ENCODE measurements around the gene OSBPL3. TPM values are rescaled to one million over a fixed set of nuclear protein-coding genes. Genes with fewer than 3 reads are reported as not detected.
A peak's percentile ranks its signal among the peaks of the same experiment; 100 is the strongest.

The OSBPL3 gene
- total RNA-seq, 1 donor from 2014 or later = 8.0 TPM

- Mint-ChIP-seq H3K36me3 (peaks cover 4% of the 10 kb centered on the region), H3K4me3 (no peak overlapping the region), H3K27ac (no peak overlapping the region), H3K9me3 (no peaks in the 10 kb centered on the region), H3K4me1 (peaks cover 16% of the 10 kb centered on the region), H3K27me3 (ENCODE audit: insufficient read depth, low read depth) (no peaks in the 10 kb centered on the region)
- Histone ChIP-seq H3K27ac (no peak overlapping the region), H3K4me3 (no peak overlapping the region), H3F3A (ENCODE audit: low read depth) (no peaks in the 10 kb centered on the region), H3K36me3 (no peaks in the 10 kb centered on the region), H3K4me2 (no peak overlapping the region), H3K9ac (no peak overlapping the region), H4K20me1 (ENCODE audit: low read depth) (no peaks in the 10 kb centered on the region), H3K27me3 (no peaks in the 10 kb centered on the region), H2AFZ (replicated peaks) (no peak overlapping the region), H3K9me3 (ENCODE audit: low read depth) (no peaks in the 10 kb centered on the region), H3K79me2 (ENCODE audit: low read depth) (no peaks in the 10 kb centered on the region), H3K4me1 (no peaks in the 10 kb centered on the region)
- TF ChIP-seq EZH2 (IDR thresholded peaks at IDR 0.05) (no peak), CTCF (IDR thresholded peaks at IDR 0.05) (no peak), EZH2phosphoT487 (IDR thresholded peaks at IDR 0.05) (no peak)
- peak; percentile 19 for DNase-seq (ENCODE audit: low spot score)
Observed at GRCh38 chr7:24817339-24817738, 162.6 kb downstream of the OSBPL3 start.

GRCh38 chr7:24816868-24817267 is 163.1 kb downstream of the OSBPL3 start:
- H3K27ac ChIP-seq = no peak overlapping the region
- no peaks in the 10 kb centered on the region for H4K20me1 ChIP-seq (ENCODE audit: low read depth)
- H3K27ac Mint-ChIP-seq = no peak overlapping the region
- H3K36me3 ChIP-seq = no peaks in the 10 kb centered on the region
- peaks cover 16% of the 10 kb centered on the region for H3K4me1 Mint-ChIP-seq
- no peak overlapping the region for H2AFZ ChIP-seq (replicated peaks)
- no peak overlapping the region for H3K4me3 Mint-ChIP-seq
- H3K79me2 ChIP-seq (ENCODE audit: low read depth) = no peaks in the 10 kb centered on the region
- H3K9me3 Mint-ChIP-seq = no peaks in the 10 kb centered on the region
- H3K4me2 ChIP-seq = no peak overlapping the region
- H3K4me3 ChIP-seq = no peak overlapping the region
- no peaks in the 10 kb centered on the region for H3F3A ChIP-seq (ENCODE audit: low read depth)
- H3K27me3 ChIP-seq = no peaks in the 10 kb centered on the region
- H3K27me3 Mint-ChIP-seq (ENCODE audit: insufficient read depth, low read depth) = no peaks in the 10 kb centered on the region
- no peak for TF ChIP-seq CTCF (IDR thresholded peaks at IDR 0.05)
- TF ChIP-seq EZH2 (IDR thresholded peaks at IDR 0.05) = no peak
- no peak for TF ChIP-seq EZH2phosphoT487 (IDR thresholded peaks at IDR 0.05)
- no peaks in the 10 kb centered on the region for H3K9me3 ChIP-seq (ENCODE audit: low read depth)
- H3K4me1 ChIP-seq = no peaks in the 10 kb centered on the region
- H3K9ac ChIP-seq = no peak overlapping the region
- DNase-seq (ENCODE audit: low spot score) = no peak
- peaks cover 4% of the 10 kb centered on the region for H3K36me3 Mint-ChIP-seq

- H3K4me1 Mint-ChIP-seq = peaks cover 6% of the 10 kb centered on the region
- Histone ChIP-seq H3K79me2 (ENCODE audit: low read depth) (no peaks in the 10 kb centered on the region), H3K4me1 (no peaks in the 10 kb centered on the region), H4K20me1 (ENCODE audit: low read depth) (no peaks in the 10 kb centered on the region), H3F3A (ENCODE audit: low read depth) (no peaks in the 10 kb centered on the region), H3K9ac (no peak overlapping the region), H3K27ac (no peak overlapping the region), H3K27me3 (no peaks in the 10 kb centered on the region), H3K4me2 (no peak overlapping the region), H2AFZ (replicated peaks) (no peak overlapping the region), H3K36me3 (no peaks in the 10 kb centered on the region), H3K9me3 (ENCODE audit: low read depth) (no peaks in the 10 kb centered on the region), H3K4me3 (no peak overlapping the region)
- H3K4me3 Mint-ChIP-seq = no peak overlapping the region
- TF ChIP-seq CTCF (IDR thresholded peaks at IDR 0.05) = peak; percentile 97
- TF ChIP-seq EZH2 (IDR thresholded peaks at IDR 0.05) = no peak
- no peak for TF ChIP-seq EZH2phosphoT487 (IDR thresholded peaks at IDR 0.05)
- DNase-seq (ENCODE audit: low spot score) = peak; percentile 69
- no peaks in the 10 kb centered on the region for H3K9me3 Mint-ChIP-seq
- H3K36me3 Mint-ChIP-seq = peaks cover 9% of the 10 kb centered on the region
- H3K27me3 Mint-ChIP-seq (ENCODE audit: insufficient read depth, low read depth) = no peaks in the 10 kb centered on the region
- no peak overlapping the region for H3K27ac Mint-ChIP-seq
Observed at GRCh38 chr7:24812305-24812945, 167.6 kb downstream of the OSBPL3 start.

Measured in neural progenitor cell (in vitro differentiated cells).